ENCODE results near the gene FCN2.

The FCN2 gene

DNA sequence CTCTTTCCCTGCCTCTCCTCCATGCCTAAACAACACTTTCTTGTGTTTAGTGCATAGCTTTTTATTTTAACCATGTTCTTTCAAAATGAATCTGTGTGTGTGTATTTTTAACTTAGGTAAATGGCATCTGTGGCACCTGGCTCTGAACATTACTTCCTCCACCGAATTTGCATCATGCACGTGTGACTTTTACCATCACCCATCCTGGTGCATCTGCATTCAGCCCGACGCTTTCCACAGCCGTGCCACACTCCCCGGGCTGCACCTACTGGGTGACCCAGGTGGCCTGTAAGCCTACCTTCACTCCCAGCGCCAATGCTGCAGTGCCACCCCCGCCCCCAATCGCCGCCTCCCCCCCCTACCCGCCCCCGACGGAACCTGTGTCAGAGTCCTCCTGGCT, 49.8 kb downstream of the FCN2 start:
- DNase-seq (ENCODE audit: low read depth, low spot score) = no peak

DNA sequence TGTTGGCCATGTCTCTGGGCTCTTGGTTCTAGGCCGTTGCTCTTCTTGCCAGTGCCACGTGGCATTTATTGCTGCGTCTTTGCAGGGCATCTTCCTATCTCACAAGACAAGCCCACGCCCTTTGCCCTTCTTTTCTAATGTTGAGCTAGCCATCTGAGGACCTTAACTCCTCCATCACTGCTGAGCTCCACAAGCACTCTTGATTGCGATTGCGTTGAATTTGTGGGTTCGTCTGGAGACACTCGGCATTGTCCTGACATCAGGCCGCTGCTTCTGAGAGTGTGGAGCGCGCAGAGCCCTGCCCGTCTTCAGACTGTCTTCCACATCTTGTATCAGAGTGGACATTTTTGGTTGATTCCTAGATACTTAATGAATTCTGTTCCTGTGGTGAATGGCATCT, 51.6 kb downstream of the FCN2 start:
- no peak for DNase-seq (ENCODE audit: low read depth, low spot score)

DNA sequence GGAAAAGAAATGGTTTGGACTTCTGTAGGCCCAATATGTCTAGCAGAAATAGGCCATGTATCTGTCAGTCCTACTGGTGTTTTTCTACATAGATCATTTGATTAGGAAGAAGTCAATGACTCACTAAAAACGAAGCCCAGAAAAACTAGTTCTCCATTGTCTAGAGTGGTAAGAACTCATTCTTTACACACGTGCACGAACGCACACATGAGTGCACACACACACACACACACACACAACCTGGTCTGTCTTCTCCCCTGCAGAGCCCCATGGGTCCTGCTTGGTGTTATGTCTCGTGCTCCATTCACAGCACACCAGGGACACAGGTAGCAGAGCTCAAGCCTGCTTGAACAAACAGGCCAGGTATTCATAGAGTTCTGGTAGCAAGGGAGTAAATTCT, 52.0 kb downstream of the FCN2 start:
- no peak for DNase-seq (ENCODE audit: low read depth, low spot score)

DNA sequence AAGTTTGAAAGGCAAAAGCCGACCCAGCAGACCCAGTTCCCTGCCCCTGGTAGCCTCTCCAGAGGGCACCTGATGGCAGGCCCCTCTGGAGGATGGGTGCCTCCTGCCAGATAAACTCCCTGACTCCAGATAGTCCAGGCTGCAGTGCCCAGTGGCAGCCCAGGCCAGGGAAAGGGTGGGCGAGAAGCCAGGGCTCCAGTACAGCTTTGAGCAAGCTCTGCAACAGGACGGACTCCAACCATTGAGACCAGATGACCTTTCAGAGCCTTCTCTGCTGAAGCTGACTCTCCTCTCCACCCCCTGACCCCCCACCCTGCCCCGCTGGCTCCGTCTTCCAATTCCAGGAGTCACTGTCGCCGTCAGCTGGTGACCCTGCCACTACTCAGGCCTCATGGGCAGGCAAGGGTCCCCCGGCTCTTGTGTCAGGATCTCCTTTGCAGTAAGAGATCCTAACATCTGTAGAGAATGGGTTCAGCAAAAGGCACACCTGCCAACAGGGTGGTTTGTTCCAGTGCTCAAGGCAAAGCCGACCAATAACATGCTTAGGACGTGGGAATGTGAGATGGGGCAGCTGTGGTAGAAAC, 52.6 kb downstream of the FCN2 start:
- no peak for DNase-seq (ENCODE audit: low read depth, low spot score)

DNA sequence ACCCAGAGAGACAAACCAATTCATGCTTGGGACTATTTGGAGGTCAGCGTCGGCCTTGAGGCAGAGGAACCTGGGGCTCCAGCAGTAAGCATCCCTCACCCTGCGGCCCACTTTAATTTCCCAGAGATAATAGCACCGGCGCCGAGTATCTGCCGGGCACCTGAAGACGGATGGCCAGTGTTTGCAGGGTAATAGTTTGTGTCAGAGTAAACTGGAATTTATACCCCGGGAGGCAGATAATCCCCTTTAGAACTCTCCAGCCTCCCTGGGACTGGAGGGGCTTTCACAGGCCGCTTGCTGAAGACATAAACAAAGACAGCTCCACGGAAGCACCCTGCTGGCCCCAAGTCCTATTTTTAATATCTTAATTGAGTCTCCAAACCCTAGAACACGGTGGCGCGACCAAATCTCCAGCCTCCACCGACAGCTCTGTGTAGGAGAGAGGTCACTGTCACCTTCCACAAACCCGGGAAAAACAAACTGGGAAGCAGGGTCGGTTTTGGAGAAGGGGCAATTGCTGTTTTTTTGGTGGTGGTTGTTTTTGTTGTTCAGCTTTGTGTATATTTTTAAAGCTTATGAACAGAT, 54.5 kb downstream of the FCN2 start:
- peak; percentile 15 for DNase-seq (ENCODE audit: low read depth, low spot score)

DNA sequence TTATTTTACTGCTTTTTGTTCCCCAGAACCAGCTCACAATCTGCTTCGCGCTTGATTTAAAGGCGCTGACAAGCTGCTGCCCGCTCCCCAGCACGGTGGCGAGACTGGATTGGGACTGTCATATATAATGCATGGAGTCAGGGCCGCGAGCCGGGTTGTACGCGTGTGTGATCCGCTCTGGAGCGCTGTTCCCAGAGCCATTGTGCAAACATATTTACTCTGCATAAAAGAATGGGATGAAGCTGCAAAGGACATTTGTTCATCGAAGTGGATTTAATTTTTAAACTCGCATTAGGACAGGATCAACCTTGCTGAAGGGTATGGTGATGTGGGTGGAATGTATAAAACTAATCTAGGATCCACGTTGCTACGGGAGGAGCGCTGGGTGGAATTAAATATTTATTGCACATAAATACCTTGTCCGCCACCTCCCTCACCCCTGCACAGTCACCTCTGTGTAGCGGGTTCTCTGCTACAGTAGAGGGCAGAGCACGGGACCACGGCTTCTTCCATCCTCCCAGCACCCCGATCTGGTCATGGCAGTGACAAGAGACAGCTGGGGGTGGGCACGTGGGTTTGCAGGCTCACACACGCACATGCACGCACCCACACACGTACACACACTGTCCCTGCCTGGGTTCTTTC, 55.2 kb downstream of the FCN2 start:
- no peak for DNase-seq (ENCODE audit: low read depth, low spot score)

DNA sequence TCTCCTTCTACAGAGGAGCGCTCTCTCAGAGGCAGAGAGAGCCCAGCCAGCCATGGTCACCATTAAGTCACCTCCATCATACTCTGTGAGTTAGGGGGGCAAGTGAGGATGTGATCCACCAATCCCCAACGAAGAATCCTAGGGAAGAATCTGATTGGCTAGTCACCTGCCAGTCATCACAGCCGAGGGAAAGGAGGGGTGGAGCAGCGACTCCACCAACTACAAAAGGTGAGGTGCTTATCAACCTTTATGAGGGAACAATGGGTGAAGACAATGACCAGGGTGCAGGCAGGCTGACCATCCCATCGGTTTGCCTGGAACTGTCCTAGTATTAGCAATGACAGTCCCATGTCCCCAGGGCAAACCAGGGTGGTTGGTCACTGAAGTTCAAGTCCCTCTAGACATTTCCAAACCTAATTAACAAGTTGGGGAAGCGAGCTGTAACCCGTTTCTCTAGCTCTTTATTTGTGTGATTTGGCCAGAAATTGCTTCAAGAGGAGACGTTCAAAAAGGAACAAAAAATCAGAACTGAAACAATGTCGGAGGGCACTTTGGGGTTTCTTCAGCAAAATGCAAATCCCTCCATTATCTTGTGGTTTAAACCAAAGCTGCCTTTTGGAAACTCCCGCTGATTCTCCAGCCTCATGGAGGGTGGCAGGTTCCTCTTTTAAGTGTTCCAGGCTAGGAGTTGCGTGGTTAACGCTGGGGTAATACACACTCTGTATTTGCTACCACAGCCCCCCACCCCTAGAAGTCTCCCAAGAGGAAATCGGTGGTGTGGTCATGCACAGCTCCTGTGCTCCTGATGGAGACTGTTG, 55.9 kb downstream of the FCN2 start:
- no peak for DNase-seq (ENCODE audit: low read depth, low spot score)

All from ELF-1 (cell line).